SK-N-SH (cell line): ENCODE data around the gene HOXD10. TPM values are rescaled to one million over a fixed set of nuclear protein-coding genes. Genes with fewer than 3 reads are reported as not detected.

Experiments used
- CTCF ChIA-PET: fragments of 300-600, 350-600 bp; formaldehyde crosslinking; extraction: SDS; loops from one replicate; lab custom pipeline; 2021; lab: Yijun Ruan, JAX
- POLR2A ChIA-PET: fragments of 350-600 bp; sonication (Branson Sonifier 250); formaldehyde crosslinking; extraction: SDS; loops from one replicate; lab custom pipeline; 2020; ENCODE audit warnings: antibody characterized with exemption, inconsistent platforms; lab: Yijun Ruan, JAX
- DNase-seq: peaks from one replicate; pipeline ENCODE4 v3.0.0; 2012
- H2AFZ ChIP-seq: fragments of 200-600 bp; sonication (generic); 2 replicates; pipeline ENCODE4 v1.8.1; 2016; ENCODE audit warnings: antibody characterized with exemption, mild to moderate bottlenecking, low read depth
- H3F3A ChIP-seq: fragments of 200-600 bp; sonication (generic); replicated peaks from 2 replicates; pipeline ENCODE3; 2016; ENCODE audit warnings: antibody characterized with exemption, mild to moderate bottlenecking; ENCODE audit not compliant: insufficient read depth
- H3K27ac ChIP-seq, 2 experiments: fragments of 200-500 bp in 1 of 2; fragments of 200-600 bp in 1 of 2; sonication (Bioruptor generic) in 1 of 2; sonication (generic), shearing (Covaris generic) in 1 of 2; 2 replicates each; pipeline versions ENCODE4 v1.5.1 to v1.6.1; 2014 to 2016; ENCODE audit warnings: low read depth in 2 of 2, inconsistent platforms in 1 of 2, low read length in 1 of 2, mild to moderate bottlenecking in 1 of 2, mixed read lengths in 1 of 2
- H3K27me3 ChIP-seq: fragments of 200-600 bp; sonication (generic), shearing (Covaris generic); 2 replicates; pipeline ENCODE4 v1.6.1; 2016; ENCODE audit warnings: mixed run types; ENCODE audit not compliant: insufficient read depth
- H3K36me3 ChIP-seq, 2 experiments: fragments of 200-500 bp in 1 of 2; fragments of 200-600 bp in 1 of 2; sonication (Bioruptor generic) in 1 of 2; sonication (generic) in 1 of 2; replicated peaks in 1 of 2; 2 replicates each; pipeline versions ENCODE3 to v1.5.1; 2014 to 2016; ENCODE audit warnings: low read length in 1 of 2, mild to moderate bottlenecking in 1 of 2; ENCODE audit not compliant: insufficient read depth in 2 of 2, control insufficient read depth in 1 of 2
- H3K4me1 ChIP-seq, 2 experiments: fragments of 200-500 bp in 1 of 2; fragments of 200-600 bp in 1 of 2; sonication (Bioruptor generic) in 1 of 2; sonication (generic), shearing (Covaris generic) in 1 of 2; 2 replicates each; pipeline versions ENCODE4 v1.5.1 to v1.6.1; 2014 to 2016; ENCODE audit warnings: low read depth in 1 of 2, low read length in 1 of 2, mixed run types in 1 of 2; ENCODE audit not compliant: insufficient read depth in 2 of 2, control insufficient read depth in 1 of 2
- H3K4me2 ChIP-seq: fragments of 200-600 bp; sonication (generic), shearing (Covaris generic); 2 replicates; pipeline ENCODE4 v1.6.1; 2017; ENCODE audit warnings: mixed run types
- H3K4me3 ChIP-seq, 2 experiments: fragments of 200-500 bp in 1 of 2; fragments of 200-600 bp in 1 of 2; sonication (Bioruptor generic) in 1 of 2; sonication (generic), shearing (Covaris generic) in 1 of 2; 2 replicates each; pipeline versions ENCODE4 v1.5.1 to v1.8.1; 2014 to 2016; ENCODE audit warnings: low read depth in 2 of 2, inconsistent platforms in 1 of 2, low read length in 1 of 2, mild to moderate bottlenecking in 1 of 2, mixed read lengths in 1 of 2, moderate library complexity in 1 of 2
- H3K79me2 ChIP-seq: fragments of 200-600 bp; sonication (generic); 2 replicates; pipeline ENCODE4 v1.8.1; 2017; ENCODE audit warnings: mild to moderate bottlenecking; ENCODE audit not compliant: insufficient read depth
- H3K9ac ChIP-seq: fragments of 200-600 bp; sonication (generic); 2 replicates; pipeline ENCODE4 v1.6.1; 2017; ENCODE audit warnings: mixed run types
- H3K9me2 ChIP-seq: fragments of 200-600 bp; sonication (generic); 2 replicates; pipeline ENCODE4 v1.6.1; 2017; ENCODE audit warnings: mixed run types
- H3K9me3 ChIP-seq: fragments of 200-600 bp; sonication (generic); 2 replicates; pipeline ENCODE4 v1.6.1; 2017; ENCODE audit warnings: mixed run types, mild to moderate bottlenecking, moderate library complexity
- H4K20me1 ChIP-seq: fragments of 200-600 bp; sonication (generic); 2 replicates; pipeline ENCODE4 v1.6.1; 2017; ENCODE audit warnings: mild to moderate bottlenecking, mixed run types; ENCODE audit not compliant: insufficient read depth
- EP300 ChIP-seq, 2 experiments: IDR thresholded peaks; 2 replicates each; pipeline versions ENCODE4 v1.4.0 to v1.6.1; 2012; ENCODE audit warnings: borderline replicate concordance in 1 of 2, low read depth in 1 of 2, low read length in 1 of 2
- FOSL2 ChIP-seq: IDR thresholded peaks from 2 replicates; pipeline ENCODE4 v1.4.0; 2012; ENCODE audit warnings: low read depth, mild to moderate bottlenecking, moderate library complexity, borderline replicate concordance
- FOXM1 ChIP-seq: IDR thresholded peaks from 2 replicates; pipeline ENCODE4 v1.4.0; 2012; ENCODE audit warnings: low read depth, mild to moderate bottlenecking
- GABPA ChIP-seq: IDR thresholded peaks from 2 replicates; pipeline ENCODE4 v1.4.0; 2012; ENCODE audit warnings: low read depth, mild to moderate bottlenecking
- IRF3 ChIP-seq: fragments of 150-350 bp; IDR thresholded peaks from 2 replicates; pipeline ENCODE4 v1.6.1; 2016; ENCODE audit warnings: mild to moderate bottlenecking, low read depth, low read length
- JUND ChIP-seq: IDR thresholded peaks from 2 replicates; pipeline ENCODE4 v1.4.0; 2012
- MAX ChIP-seq: IDR thresholded peaks from 2 replicates; pipeline ENCODE4 v1.4.0; 2012; ENCODE audit warnings: low read depth
- NFIC ChIP-seq: IDR thresholded peaks from 2 replicates; pipeline ENCODE4 v1.4.0; 2012; ENCODE audit warnings: borderline replicate concordance
- POLR2AphosphoS5 ChIP-seq: IDR thresholded peaks from 2 replicates; pipeline ENCODE4 v1.6.1; 2012; ENCODE audit warnings: low read depth, low read length
- RCOR1 ChIP-seq: fragments of 150-350 bp; IDR thresholded peaks from 2 replicates; pipeline ENCODE4 v1.6.1; 2017; ENCODE audit warnings: antibody characterized with exemption, low read length
- RXRA ChIP-seq: IDR thresholded peaks from 2 replicates; pipeline ENCODE4 v1.4.0; 2012; ENCODE audit warnings: low read depth, mild to moderate bottlenecking, borderline replicate concordance
- SMC3 ChIP-seq: IDR thresholded peaks from 2 replicates; pipeline ENCODE4 v1.6.1; 2012; ENCODE audit warnings: low read depth, low read length, improper control_type of control experiment
- TCF12 ChIP-seq: IDR thresholded peaks from 2 replicates; pipeline ENCODE4 v1.4.0; 2012
- TEAD4 ChIP-seq: IDR thresholded peaks from 2 replicates; pipeline ENCODE4 v1.4.0; 2012; ENCODE audit warnings: mild to moderate bottlenecking, borderline replicate concordance; ENCODE audit not compliant: insufficient read depth
- USF1 ChIP-seq: IDR thresholded peaks from 2 replicates; pipeline ENCODE4 v1.4.0; 2012; ENCODE audit warnings: low read depth, borderline replicate concordance
- USF2 ChIP-seq: fragments of 150-350 bp; IDR thresholded peaks from 2 replicates; pipeline ENCODE4 v1.6.1; 2017; ENCODE audit warnings: antibody characterized with exemption, low read length, low read depth, borderline replicate concordance
- YY1 ChIP-seq: IDR thresholded peaks from 2 replicates; pipeline ENCODE4 v1.4.0; 2012; ENCODE audit warnings: low read depth, mild to moderate bottlenecking
- WGBS: methylation state at CpG from one replicate; pipeline ENCODE4 v1.1.6; 2017; ENCODE audit warnings: low lambda C conversion rate; 5-methylcytosine and 5-hydroxymethylcytosine counted together
- polyA plus RNA-seq, 3 experiments: library from polyadenylated mRNA; depleted of rRNA; stranded (reverse); fragments of >200 nt; gene quantifications; 2 replicates each; pipeline ENCODE4 v1.2.3, GENCODE V29; 2012

HOXD10 gene
- polyA plus RNA-seq, 1 of the 3 experiments (the other 2 are of a cell fraction) = 0.10 TPM

- H3K4me1 ChIP-seq = peaks cover 0 to 6% of the 10 kb centered on the region in 2 experiments; a peak in 1 of 4 replicates
- no peaks in the 10 kb centered on the region for H4K20me1 ChIP-seq
- no peak overlapping the region for H3K4me2 ChIP-seq
- no peaks in the 10 kb centered on the region for H3K9me2 ChIP-seq
- no peaks in the 10 kb centered on the region for H3K9me3 ChIP-seq
- no peak overlapping the region for H3K4me3 ChIP-seq
- WGBS = 89% methylated on average over 36 of the region's 52 CpGs
- TF ChIP-seq JUND (no peak), FOXM1 (no peak), NFIC (no peak), YY1 (no peak), MAX (no peak), FOSL2 (no peak), RCOR1 (no peak), EP300 (IDR thresholded peaks at IDR 0.05; ENCODE audit: borderline replicate concordance in 1 of 2, low read depth in 1 of 2, low read length in 1 of 2) (no peak), GABPA (no peak), POLR2AphosphoS5 (no peak), TCF12 (no peak), RXRA (no peak), IRF3 (no peak), USF2 (no peak), USF1 (no peak), TEAD4 (no peak), SMC3 (no peak)
- no peaks in the 10 kb centered on the region for H3K79me2 ChIP-seq
- H3K9ac ChIP-seq = no peak overlapping the region
- CTCF ChIA-PET = interaction anchor here (1.2 to 1.7 kb wide), 2 partner anchors 49 to 389 kb away, joined by 3 to 4 read pairs; no protein-coding TSS in a partner anchor
- H3K27me3 ChIP-seq = no peaks in the 10 kb centered on the region
- no peak overlapping the region for H3K27ac ChIP-seq
- H3K36me3 ChIP-seq = peaks cover 0 to 3% of the 10 kb centered on the region in 2 experiments
- no peak for DNase-seq
- POLR2A ChIA-PET = no interaction called here
- H3F3A ChIP-seq = no peaks in the 10 kb centered on the region
- H2AFZ ChIP-seq = no peak overlapping the region
Observed at GRCh38 chr2:176164611-176165369, 48.2 kb downstream of the HOXD10 start.
